Thyroid gland (tissue), 4 donors: Measurements from ENCODE around the gene PLXNA4. TPM values are rescaled to one million over a fixed set of nuclear protein-coding genes. Genes with fewer than 3 reads are reported as not detected.

Source experiments
- DNase-seq, 2 donors: peaks; one replicate each; pipeline ENCODE4 v3.0.0-alpha.2; 2019
- H3K27ac ChIP-seq, 3 donors: fragments of 200-600 bp; sonication (generic); 1 replicate in 2 of 3; 2 replicates in 1 of 3; pipeline ENCODE4 v1.5.1; 2016 to 2019; ENCODE audit warnings: mild to moderate bottlenecking in 1 of 3, moderate library complexity in 1 of 3
- H3K27me3 ChIP-seq: fragments of 200-600 bp; sonication (generic); one replicate; pipeline ENCODE4 v1.5.1; 2019
- H3K36me3 ChIP-seq, 2 donors: fragments of 200-600 bp; sonication (generic); one replicate each; pipeline ENCODE4 v1.5.1; 2016 to 2019
- H3K4me1 ChIP-seq, 2 donors: fragments of 200-600 bp; sonication (generic); one replicate each; pipeline ENCODE4 v1.5.1; 2017 to 2019
- H3K4me3 ChIP-seq, 3 donors: fragments of 200-600 bp; sonication (generic); replicated peaks in 1 of 3; 1 replicate in 2 of 3; 2 replicates in 1 of 3; pipeline ENCODE4 v1.5.1; 2016; ENCODE audit warnings: mild to moderate bottlenecking in 1 of 3
- H3K9me3 ChIP-seq: fragments of 200-600 bp; sonication (generic); one replicate; pipeline ENCODE4 v1.5.1; 2017
- CTCF ChIP-seq, 6 experiments: fragments of 200-600 bp in 3 of 6; fragments of 450-650 bp in 3 of 6; sonication (generic) in 3 of 6; IDR thresholded peaks; one replicate each; pipeline ENCODE4 v1.5.1; 2016 to 2019; ENCODE audit warnings: antibody characterized with exemption in 6 of 6, mild to moderate bottlenecking in 2 of 6, inconsistent platforms in 1 of 6, moderate library complexity in 1 of 6
- POLR2A ChIP-seq, 2 donors: fragments of 450-650 bp; IDR thresholded peaks; one replicate each; pipeline ENCODE4 v1.6.1; 2017; ENCODE audit warnings: antibody characterized with exemption in 2 of 2, mild to moderate bottlenecking in 2 of 2, moderate library complexity in 1 of 2
- WGBS, 2 donors: methylation state at CpG; one replicate each; pipeline ENCODE4 v1.1.5; 2017; 5-methylcytosine and 5-hydroxymethylcytosine counted together
- intact Hi-C: fragments of 100-400 bp; cut with DNase I; formaldehyde crosslinking; loops from one replicate; pipeline ENCODE4 v1.15.1; 2023
- total RNA-seq, 4 donors: library from RNA; depleted of rRNA; stranded (reverse); fragments of >200 nt; gene quantifications; one replicate each; pipeline ENCODE4 v1.2.3, GENCODE V29; 2016

PLXNA4 gene
- total RNA-seq, 4 donors from 2014 or later = 1.3 to 8.3 (median 2.4) TPM

- TF ChIP-seq POLR2A (IDR thresholded peaks at IDR 0.05) (no peak), CTCF (IDR thresholded peaks at IDR 0.05) (no peak)
- no peak for DNase-seq
- Histone ChIP-seq H3K36me3 (no peaks in the 10 kb centered on the region), H3K9me3 (no peaks in the 10 kb centered on the region), H3K4me1 (peaks cover 0 to 5% of the 10 kb centered on the region in 2 donors), H3K27me3 (no peaks in the 10 kb centered on the region), H3K4me3 (no peak overlapping the region), H3K27ac (no peak overlapping the region)
- intact Hi-C loops = no loop called here
These were observed 370.8 kb downstream of the PLXNA4 start for GRCh38 chr7:132205509-132205908.

- Histone ChIP-seq H3K27me3 (no peaks in the 10 kb centered on the region), H3K9me3 (no peaks in the 10 kb centered on the region), H3K36me3 (no peaks in the 10 kb centered on the region), H3K27ac (no peak overlapping the region), H3K4me1 (peaks cover 0 to 5% of the 10 kb centered on the region in 2 donors), H3K4me3 (no peak overlapping the region)
- no peak for TF ChIP-seq POLR2A (IDR thresholded peaks at IDR 0.05)
- TF ChIP-seq CTCF (IDR thresholded peaks at IDR 0.05) = no peak
- 67 to 69% methylated on average over 7 of the region's 7 CpGs for WGBS, 2 donors
- intact Hi-C loops = no loop called here
- no peak for DNase-seq
These were observed 373.2 kb downstream of the PLXNA4 start for GRCh38 chr7:132203021-132203420.

GRCh38 chr7:132202541-132202940 lies 373.7 kb downstream of the PLXNA4 start:
- Histone ChIP-seq H3K4me1 (peaks cover 0 to 5% of the 10 kb centered on the region in 2 donors), H3K27me3 (no peaks in the 10 kb centered on the region), H3K9me3 (no peaks in the 10 kb centered on the region), H3K27ac (no peak overlapping the region), H3K36me3 (no peaks in the 10 kb centered on the region), H3K4me3 (no peak overlapping the region)
- 96 to 98% methylated on average over 6 to 8 of the region's 9 CpGs for WGBS, 2 donors
- no peak for TF ChIP-seq POLR2A (IDR thresholded peaks at IDR 0.05)
- TF ChIP-seq CTCF (IDR thresholded peaks at IDR 0.05) = no peak
- no peak for DNase-seq
- intact Hi-C loops = no loop called here

GRCh38 chr7:132200141-132200540 lies 376.1 kb downstream of the PLXNA4 start:
- Histone ChIP-seq H3K4me3 (no peak overlapping the region), H3K36me3 (no peaks in the 10 kb centered on the region), H3K27me3 (no peaks in the 10 kb centered on the region), H3K9me3 (no peaks in the 10 kb centered on the region), H3K27ac (no peak overlapping the region), H3K4me1 (no peaks in the 10 kb centered on the region)
- 84 to 86% methylated on average over 4 of the region's 4 CpGs for WGBS, 2 donors
- DNase-seq = no peak
- TF ChIP-seq CTCF (IDR thresholded peaks at IDR 0.05) (no peak), POLR2A (IDR thresholded peaks at IDR 0.05) (no peak)
- intact Hi-C loops = no loop called here

- DNase-seq = no peak
- H3K36me3 ChIP-seq = no peaks in the 10 kb centered on the region
- intact Hi-C loops = no loop called here
- TF ChIP-seq CTCF (IDR thresholded peaks at IDR 0.05) (no peak), POLR2A (IDR thresholded peaks at IDR 0.05) (no peak)
- no peaks in the 10 kb centered on the region for H3K4me1 ChIP-seq
- no peak overlapping the region for H3K27ac ChIP-seq
- no peaks in the 10 kb centered on the region for H3K27me3 ChIP-seq
- H3K9me3 ChIP-seq = no peaks in the 10 kb centered on the region
- 73% methylated on average over 2 of the region's 2 CpGs for WGBS, 2 donors
- H3K4me3 ChIP-seq = no peak overlapping the region
These were observed 376.6 kb downstream of the PLXNA4 start for GRCh38 chr7:132199626-132200025.
